GM23338 (cell line): ENCODE data around the gene CDC27. TPM values are rescaled to one million over a fixed set of nuclear protein-coding genes. Genes with fewer than 3 reads are reported as not detected.

Experiments
- ATAC-seq: fragments of 200-7000 bp; cut with Tn5 transposase; 3 replicates; pipeline ENCODE4 v1.9.1; 2020
- DNase-seq: peaks from one replicate; pipeline ENCODE4 v3.0.0-alpha.2; 2015; ENCODE audit warnings: low spot score
- H2AFZ ChIP-seq: fragments of 200-600 bp; sonication (generic); 2 replicates; pipeline ENCODE4 v1.8.0; 2016; ENCODE audit warnings: antibody characterized with exemption, mild to moderate bottlenecking, moderate library complexity
- H3F3A ChIP-seq: fragments of 200-600 bp; sonication (generic); replicated peaks from 2 replicates; pipeline ENCODE4 v1.8.0; 2017; ENCODE audit warnings: antibody characterized with exemption, mixed run types, low read depth
- H3K27ac ChIP-seq: fragments of 200-600 bp; sonication (generic); 2 replicates; pipeline ENCODE4 v1.6.1; 2016; ENCODE audit warnings: low read depth
- H3K27me3 ChIP-seq: fragments of 200-600 bp; sonication (generic); 2 replicates; pipeline ENCODE4 v1.8.0; 2016; ENCODE audit warnings: mild to moderate bottlenecking, mixed run types, moderate library complexity; ENCODE audit not compliant: insufficient read depth
- H3K36me3 ChIP-seq: fragments of 200-600 bp; sonication (generic); 2 replicates; pipeline ENCODE4 v1.8.0; 2016; ENCODE audit warnings: mild to moderate bottlenecking; ENCODE audit not compliant: insufficient read depth
- H3K4me1 ChIP-seq: fragments of 200-600 bp; sonication (generic); 2 replicates; pipeline ENCODE4 v1.8.0; 2016; ENCODE audit warnings: mild to moderate bottlenecking, moderate library complexity; ENCODE audit not compliant: insufficient read depth
- H3K4me2 ChIP-seq: fragments of 200-600 bp; sonication (generic); 2 replicates; pipeline ENCODE4 v1.7.1; 2017; ENCODE audit warnings: mixed run types
- H3K4me3 ChIP-seq: fragments of 200-600 bp; sonication (generic); 2 replicates; pipeline ENCODE4 v1.6.1; 2016; ENCODE audit warnings: mixed run types
- H3K79me2 ChIP-seq: fragments of 200-600 bp; sonication (generic); replicated peaks from 2 replicates; pipeline ENCODE4 v1.8.0; 2017; ENCODE audit warnings: mild to moderate bottlenecking; ENCODE audit not compliant: insufficient read depth
- H3K9me2 ChIP-seq: fragments of 200-600 bp; sonication (generic); 2 replicates; pipeline ENCODE4 v1.8.0; 2017; ENCODE audit not compliant: insufficient read depth
- H4K20me1 ChIP-seq: fragments of 200-600 bp; sonication (generic); replicated peaks from 2 replicates; pipeline ENCODE4 v1.8.0; 2017; ENCODE audit warnings: mild to moderate bottlenecking; ENCODE audit not compliant: insufficient read depth
- H3K27ac Mint-ChIP-seq: 2 replicates; pipeline ENCODE4 v1.8.0; 2020; ENCODE audit warnings: inconsistent platforms, mild to moderate bottlenecking, moderate library complexity, mixed read lengths
- H3K27me3 Mint-ChIP-seq: 3 replicates; pipeline ENCODE4 v1.8.0; 2022; ENCODE audit warnings: low read depth, mild to moderate bottlenecking, moderate library complexity, mixed read lengths, inconsistent platforms; ENCODE audit not compliant: insufficient read depth, poor library complexity
- H3K36me3 Mint-ChIP-seq: 3 replicates; pipeline ENCODE4 v1.8.0; 2021; ENCODE audit warnings: low read depth, mild to moderate bottlenecking, inconsistent platforms, moderate library complexity, mixed read lengths
- H3K4me1 Mint-ChIP-seq: 3 replicates; pipeline ENCODE4 v1.8.0; 2020; ENCODE audit warnings: mild to moderate bottlenecking, inconsistent platforms, mixed read lengths
- H3K4me3 Mint-ChIP-seq: 3 replicates; pipeline ENCODE4 v1.8.0; 2021; ENCODE audit warnings: moderate library complexity, mild to moderate bottlenecking, inconsistent platforms, mixed read lengths
- H3K9me3 Mint-ChIP-seq: 3 replicates; pipeline ENCODE4 v1.8.0; 2020; ENCODE audit warnings: moderate library complexity, mild to moderate bottlenecking, inconsistent platforms, mixed read lengths
- CREB1 ChIP-seq: fragments of 250-450 bp; sonication (Bioruptor Pico); IDR thresholded peaks from 2 replicates; pipeline ENCODE4 v1.5.0; 2020; ENCODE audit warnings: low read depth, mild to moderate bottlenecking, moderate library complexity
- CTCF ChIP-seq, 2 experiments: fragments of 200-600 bp in 1 of 2; sonication (generic) in 1 of 2; conservative IDR thresholded peaks; 2 replicates each; pipeline versions ENCODE4 v1.5.1 to v1.6.1; 2016 to 2017; ENCODE audit warnings: antibody characterized with exemption in 2 of 2, low read depth in 2 of 2, mild to moderate bottlenecking in 2 of 2, moderate library complexity in 1 of 2
- EZH2 ChIP-seq: fragments of 200-600 bp; sonication (generic); IDR thresholded peaks from one replicate; pipeline ENCODE4 v1.8.0; 2017; ENCODE audit warnings: antibody characterized with exemption, mild to moderate bottlenecking, low read depth; ENCODE audit not compliant: unreplicated experiment
- EZH2phosphoT487 ChIP-seq: fragments of 200-600 bp; sonication (generic); IDR thresholded peaks from one replicate; pipeline ENCODE4 v1.8.1; 2018; ENCODE audit warnings: antibody characterized with exemption; ENCODE audit not compliant: unreplicated experiment
- JUNB ChIP-seq: IDR thresholded peaks from one replicate; pipeline ENCODE4 v1.6.1; 2016; ENCODE audit warnings: antibody characterized with exemption; ENCODE audit not compliant: unreplicated experiment
- NANOG ChIP-seq: IDR thresholded peaks from 2 replicates; pipeline ENCODE4 v1.6.1; 2016; ENCODE audit warnings: antibody characterized with exemption, borderline replicate concordance
- REST ChIP-seq: IDR thresholded peaks from one replicate; pipeline ENCODE4 v1.6.1; 2018; ENCODE audit warnings: antibody characterized with exemption; ENCODE audit not compliant: unreplicated experiment
- STAT1 ChIP-seq: IDR thresholded peaks from one replicate; pipeline ENCODE4 v1.6.1; 2016; ENCODE audit warnings: antibody characterized with exemption; ENCODE audit not compliant: unreplicated experiment
- ZNF114 ChIP-seq: fragments of 250-450 bp; sonication (Bioruptor Pico); IDR thresholded peaks from 2 replicates; pipeline ENCODE4 v1.5.0; 2020; ENCODE audit warnings: mild to moderate bottlenecking, moderate library complexity
- ZNF331 ChIP-seq: fragments of 250-450 bp; sonication (Bioruptor Pico); IDR thresholded peaks from 2 replicates; pipeline ENCODE4 v1.5.0; 2020; ENCODE audit warnings: low read depth, mild to moderate bottlenecking, moderate library complexity
- ZNF462 ChIP-seq: fragments of 250-450 bp; sonication (Bioruptor Pico); IDR thresholded peaks from 2 replicates; pipeline ENCODE4 v1.5.0; 2020; ENCODE audit warnings: mild to moderate bottlenecking, moderate library complexity
- polyA plus RNA-seq: library from polyadenylated mRNA; unstranded; fragments of >200 nt; fragmentation: Nextera tagmentation; extraction: Ambion mirVana; gene quantifications from 2 replicates; pipeline ENCODE4 v1.2.1, GENCODE V29; 2016
- total RNA-seq: library from RNA; depleted of rRNA; stranded (reverse); fragments of >200 nt; shearing (Covaris generic); gene quantifications from 2 replicates; pipeline ENCODE4 v1.2.3, GENCODE V29; 2014

Gene CDC27
- total and polyA plus RNA-seq, 2 experiments from 2014 or later: 49.7 to 85.5 TPM

- Mint-ChIP-seq H3K27me3 (peaks cover 4% of the 10 kb centered on the region), H3K4me1 (peaks cover 4% of the 10 kb centered on the region), H3K27ac (no peak overlapping the region), H3K36me3 (peaks cover 20% of the 10 kb centered on the region; the same call in 2 of the 3 replicates), H3K9me3 (no peaks in the 10 kb centered on the region), H3K4me3 (no peak overlapping the region)
- Histone ChIP-seq H3K36me3 (no peaks in the 10 kb centered on the region), H3K4me1 (peaks cover 16% of the 10 kb centered on the region; the same call in 1 of the 2 replicates), H3K4me2 (no peak overlapping the region), H3K9me2 (no peaks in the 10 kb centered on the region), H2AFZ (no peak overlapping the region), H3K79me2 (peaks cover 54% of the 10 kb centered on the region), H3F3A (no peaks in the 10 kb centered on the region), H4K20me1 (no peaks in the 10 kb centered on the region; the same call in 1 of the 2 replicates), H3K27ac (no peak overlapping the region), H3K27me3 (no peaks in the 10 kb centered on the region), H3K4me3 (no peak overlapping the region)
- no peak for DNase-seq
- TF ChIP-seq REST: no peak
- no peak for TF ChIP-seq ZNF462
- no peak for TF ChIP-seq CREB1 (CRISPR knock-in tag)
- TF ChIP-seq EZH2: no peak
- TF ChIP-seq STAT1: no peak
- TF ChIP-seq NANOG: no peak
- no peak for TF ChIP-seq JUNB
- no peak for TF ChIP-seq ZNF331 (CRISPR knock-in tag)
- TF ChIP-seq EZH2phosphoT487: no peak
- no peak for TF ChIP-seq CTCF (conservative IDR thresholded peaks at IDR 0.05; ENCODE audit: low read depth in 2 of 2)
- no peak for TF ChIP-seq ZNF114
- no peak for ATAC-seq
Observed at GRCh38 chr17:47096343-47096742, 92.8 kb downstream of the CDC27 start.
